ENCODE measurements around the gene MTMR3. TPM values are rescaled to one million over a fixed set of nuclear protein-coding genes. Genes with fewer than 3 reads are reported as not detected.

The MTMR3 gene
- total RNA-seq, 4 donors from 2014 or later, result 17.2 to 77.8 (median 62.5) TPM

DNA sequence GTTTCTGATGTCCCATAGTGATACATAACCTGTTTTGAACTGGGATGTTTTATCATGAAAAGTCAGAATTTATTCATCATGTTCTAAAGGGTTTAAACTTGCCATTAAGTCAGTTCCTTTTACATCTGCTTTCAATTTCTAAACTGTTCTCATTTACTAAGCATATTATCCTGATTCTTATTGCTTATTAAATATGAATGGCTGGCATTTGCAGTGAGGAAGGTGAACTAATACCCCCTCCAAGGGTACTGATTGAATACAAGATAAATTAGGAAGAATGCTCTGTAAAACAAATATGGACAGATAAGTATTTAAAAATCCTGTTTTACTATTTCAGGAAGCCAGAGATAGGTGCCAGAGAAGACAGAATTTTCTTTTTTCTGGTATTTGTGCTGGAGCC, 126.5 kb downstream of the MTMR3 start:
- DNase-seq, result no peak
- no peaks in the 10 kb centered on the region for H3K9me3 ChIP-seq
- TF ChIP-seq POLR2A (IDR thresholded peaks at IDR 0.05), result no peak
- TF ChIP-seq, protein P1, sequence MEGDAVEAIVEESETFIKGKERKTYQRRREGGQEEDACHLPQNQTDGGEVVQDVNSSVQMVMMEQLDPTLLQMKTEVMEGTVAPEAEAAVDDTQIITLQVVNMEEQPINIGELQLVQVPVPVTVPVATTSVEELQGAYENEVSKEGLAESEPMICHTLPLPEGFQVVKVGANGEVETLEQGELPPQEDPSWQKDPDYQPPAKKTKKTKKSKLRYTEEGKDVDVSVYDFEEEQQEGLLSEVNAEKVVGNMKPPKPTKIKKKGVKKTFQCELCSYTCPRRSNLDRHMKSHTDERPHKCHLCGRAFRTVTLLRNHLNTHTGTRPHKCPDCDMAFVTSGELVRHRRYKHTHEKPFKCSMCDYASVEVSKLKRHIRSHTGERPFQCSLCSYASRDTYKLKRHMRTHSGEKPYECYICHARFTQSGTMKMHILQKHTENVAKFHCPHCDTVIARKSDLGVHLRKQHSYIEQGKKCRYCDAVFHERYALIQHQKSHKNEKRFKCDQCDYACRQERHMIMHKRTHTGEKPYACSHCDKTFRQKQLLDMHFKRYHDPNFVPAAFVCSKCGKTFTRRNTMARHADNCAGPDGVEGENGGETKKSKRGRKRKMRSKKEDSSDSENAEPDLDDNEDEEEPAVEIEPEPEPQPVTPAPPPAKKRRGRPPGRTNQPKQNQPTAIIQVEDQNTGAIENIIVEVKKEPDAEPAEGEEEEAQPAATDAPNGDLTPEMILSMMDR (IDR thresholded peaks at IDR 0.05), result no peak
- no peak overlapping the region for H3K4me3 ChIP-seq
- intact Hi-C loops (cut with DNase I; ENCODE audit: low total_unique reads), result no loop called here
- no peak overlapping the region for H3K27ac ChIP-seq
- no peaks in the 10 kb centered on the region for H3K36me3 ChIP-seq
- peaks cover 0 to 4% of the 10 kb centered on the region in 2 donors for H3K4me1 ChIP-seq
- no peaks in the 10 kb centered on the region for H3K27me3 ChIP-seq

DNA sequence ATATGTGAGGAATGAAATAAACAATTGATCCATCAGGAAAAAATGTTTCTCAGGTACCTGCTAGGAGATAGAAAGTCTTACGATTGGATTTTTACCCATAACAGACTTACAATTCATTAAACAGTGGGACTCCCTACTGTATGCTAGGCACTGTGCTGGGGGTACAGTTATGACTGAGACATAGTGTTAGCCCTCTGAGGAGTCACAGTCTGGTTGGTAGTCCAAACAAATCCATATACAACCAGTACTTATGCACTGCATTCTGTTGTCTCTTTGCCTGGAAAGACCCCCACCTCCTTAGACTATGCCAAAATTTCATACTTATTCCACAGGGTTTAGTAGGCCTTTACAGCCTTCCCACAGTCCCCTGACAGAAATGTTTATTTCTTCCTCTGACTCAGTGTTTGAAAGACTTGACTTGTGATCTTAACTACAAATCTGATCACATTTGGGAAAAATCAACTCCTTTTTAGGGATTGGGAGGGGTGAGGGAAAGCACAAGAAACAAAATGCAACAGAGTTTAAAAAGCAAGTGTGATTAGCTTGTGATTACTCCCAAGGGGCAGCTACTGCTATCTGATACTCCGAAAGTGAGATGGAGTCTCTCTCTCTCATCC, 127.9 kb downstream of the MTMR3 start:
- Histone ChIP-seq H3K4me1 (no peaks in the 10 kb centered on the region), H3K4me3 (no peak overlapping the region), H3K9me3 (no peaks in the 10 kb centered on the region), H3K36me3 (no peaks in the 10 kb centered on the region), H3K27ac (no peak overlapping the region), H3K27me3 (no peaks in the 10 kb centered on the region)
- intact Hi-C loops (cut with DNase I; ENCODE audit: low total_unique reads), result no loop called here
- no peak for TF ChIP-seq POLR2A (IDR thresholded peaks at IDR 0.05)
- TF ChIP-seq, protein P1 (IDR thresholded peaks at IDR 0.05), result no peak
- no peak for DNase-seq

DNA sequence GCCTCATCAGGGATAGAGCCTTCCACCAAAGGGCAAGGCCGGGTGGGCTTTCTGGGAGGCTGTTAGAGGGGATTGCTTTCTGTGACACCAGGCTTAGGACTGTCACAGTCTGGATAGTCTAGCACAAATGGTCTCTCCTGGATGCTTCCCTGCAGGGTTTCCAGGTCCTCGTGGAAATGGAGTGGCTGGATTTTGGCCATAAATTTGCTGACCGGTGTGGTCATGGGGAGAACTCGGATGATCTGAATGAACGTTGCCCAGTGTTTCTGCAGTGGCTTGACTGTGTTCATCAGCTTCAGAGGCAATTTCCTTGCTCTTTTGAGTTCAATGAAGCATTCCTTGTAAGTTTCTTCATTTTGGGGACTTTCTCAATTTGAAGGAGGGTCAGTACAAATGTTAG, 130.2 kb downstream of the MTMR3 start:
- DNase-seq, result no peak
- no peaks in the 10 kb centered on the region for H3K9me3 ChIP-seq
- no peak overlapping the region for H3K27ac ChIP-seq
- H3K4me3 ChIP-seq, result no peak overlapping the region
- no peaks in the 10 kb centered on the region for H3K27me3 ChIP-seq
- TF ChIP-seq POLR2A (IDR thresholded peaks at IDR 0.05), result no peak
- TF ChIP-seq, protein P1 (IDR thresholded peaks at IDR 0.05), result no peak
- no peaks in the 10 kb centered on the region for H3K36me3 ChIP-seq
- intact Hi-C loops (cut with DNase I; ENCODE audit: low total_unique reads), result no loop called here
- H3K4me1 ChIP-seq, result no peaks in the 10 kb centered on the region

DNA sequence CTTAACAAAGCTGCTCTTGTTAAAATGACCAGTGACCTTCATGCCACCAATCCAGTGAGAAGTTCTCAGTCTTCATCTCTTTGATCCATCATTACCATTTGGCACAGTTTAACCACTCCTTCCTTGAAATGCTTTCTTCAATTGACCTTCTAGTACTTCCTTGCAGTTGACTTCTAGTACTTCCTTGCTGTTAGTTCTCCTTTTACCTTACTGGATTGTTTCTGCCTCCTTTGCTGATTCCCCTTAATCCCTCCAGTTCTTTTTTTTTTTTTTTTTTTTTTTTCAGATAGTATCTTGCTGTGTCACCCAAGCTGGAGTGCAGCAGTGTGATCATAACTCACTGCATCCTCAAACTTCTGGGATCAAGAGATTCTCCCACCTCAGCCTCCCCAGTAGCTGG, 131.3 kb downstream of the MTMR3 start:
- Histone ChIP-seq H3K36me3 (no peaks in the 10 kb centered on the region), H3K27ac (no peak overlapping the region), H3K4me1 (no peaks in the 10 kb centered on the region), H3K27me3 (no peaks in the 10 kb centered on the region), H3K9me3 (no peaks in the 10 kb centered on the region), H3K4me3 (no peak overlapping the region)
- no peak for DNase-seq
- TF ChIP-seq, protein P1 (IDR thresholded peaks at IDR 0.05), result no peak
- TF ChIP-seq POLR2A (IDR thresholded peaks at IDR 0.05), result no peak
- intact Hi-C loops (cut with DNase I; ENCODE audit: low total_unique reads), result no loop called here

DNA sequence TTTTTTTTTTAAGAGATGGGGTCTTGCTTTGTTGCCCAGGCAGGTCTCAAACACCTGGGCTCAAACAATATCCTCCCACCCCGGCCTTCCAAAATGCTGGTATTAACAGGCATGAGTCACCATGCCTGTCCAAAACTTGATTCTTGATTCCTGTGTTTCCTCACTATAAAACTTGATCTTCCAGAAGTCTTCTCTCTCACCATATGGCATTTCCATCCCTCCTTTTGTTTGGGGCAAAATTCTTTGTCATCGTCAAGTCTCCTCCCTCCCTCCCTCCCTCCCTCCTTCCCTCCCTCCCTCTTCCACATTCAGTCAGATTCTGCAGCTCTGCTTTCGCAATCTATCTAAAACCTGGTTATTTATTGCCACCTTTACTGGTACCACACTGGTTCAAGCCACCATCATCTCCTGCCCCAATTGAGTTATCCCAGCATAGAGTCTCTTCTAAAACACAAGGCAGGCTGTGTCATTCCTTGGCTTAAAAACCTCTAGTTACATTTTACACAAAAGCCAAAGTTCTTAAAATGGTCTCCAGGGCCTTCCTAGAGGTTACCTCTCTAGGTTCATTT, 132.3 kb downstream of the MTMR3 start:
- Histone ChIP-seq H3K36me3 (no peaks in the 10 kb centered on the region), H3K4me1 (no peaks in the 10 kb centered on the region), H3K27me3 (no peaks in the 10 kb centered on the region), H3K9me3 (no peaks in the 10 kb centered on the region), H3K27ac (no peak overlapping the region), H3K4me3 (no peak overlapping the region)
- DNase-seq, result no peak
- intact Hi-C loops (cut with DNase I; ENCODE audit: low total_unique reads), result no loop called here
- TF ChIP-seq POLR2A (IDR thresholded peaks at IDR 0.05), result no peak
